ENCODE measurements around the gene ASPHD2. TPM values are rescaled to one million over a fixed set of nuclear protein-coding genes. Genes with fewer than 3 reads are reported as not detected.

The ASPHD2 gene
- polyA plus RNA-seq, 1 of the 3 experiments (the other 2 are of a cell fraction), result 2.2 TPM

DNA sequence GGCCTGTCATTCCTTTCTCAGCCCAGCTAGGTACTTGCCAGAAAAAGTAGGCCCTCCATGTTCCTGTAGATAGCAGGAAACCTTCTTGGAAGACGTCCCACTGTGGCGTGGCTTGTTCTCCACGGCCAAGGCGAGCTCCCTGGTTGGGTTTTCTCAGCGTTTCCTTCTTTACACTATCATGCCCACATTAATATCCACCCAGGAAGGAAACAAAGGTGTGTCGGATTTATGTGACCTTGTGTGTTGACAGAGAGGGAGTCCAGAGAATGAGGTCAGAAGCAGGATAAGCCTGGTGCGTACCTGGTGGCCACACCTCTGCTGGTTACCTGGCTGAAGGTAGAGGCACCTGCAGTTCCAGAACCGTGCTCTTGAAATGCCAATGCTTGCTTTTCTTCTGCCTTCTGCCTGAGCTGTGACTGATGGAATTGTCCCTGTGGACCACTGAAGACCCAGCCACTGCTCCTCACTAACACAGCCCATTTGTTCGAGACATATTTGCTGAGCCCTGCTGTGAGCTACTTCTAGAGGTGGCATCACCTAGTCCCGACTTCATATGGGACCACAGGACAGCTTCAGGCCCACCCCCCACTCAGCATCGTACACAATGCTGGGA lies 7.9 kb downstream of the ASPHD2 start:
- POLR2A ChIA-PET, result interaction anchor here (1.0 kb wide), 1 partner anchor 47 kb away, joined by 3 read pairs; the partner anchor contains the start of genes HPS4 and SRRD
- CTCF ChIA-PET, result interaction anchor here (0.8 to 2.4 kb wide), 3 partner anchors 24 to 71 kb away, joined by 3 to 18 read pairs (median 6); no protein-coding TSS in a partner anchor

More for the DNA sequence above, 7.9 kb downstream of the ASPHD2 start:
- Histone ChIP-seq H4K20me1 (ENCODE audit: insufficient read depth) (no peaks in the 10 kb centered on the region), H3K79me2 (ENCODE audit: insufficient read depth) (no peaks in the 10 kb centered on the region), H3K9me2 (no peaks in the 10 kb centered on the region), H2AFZ (ENCODE audit: low read depth) (no peak overlapping the region), H3K4me2 (no peak overlapping the region), H3F3A (replicated peaks; ENCODE audit: insufficient read depth) (no peaks in the 10 kb centered on the region), H3K27me3 (ENCODE audit: insufficient read depth) (no peaks in the 10 kb centered on the region), H3K9me3 (no peaks in the 10 kb centered on the region), H3K4me3 (ENCODE audit: low read depth in 2 of 2, low read length in 1 of 2) (no peak overlapping the region), H3K4me1 (ENCODE audit: control insufficient read depth in 1 of 2, insufficient read depth in 2 of 2, low read depth in 1 of 2, low read length in 1 of 2) (no peaks in the 10 kb centered on the region; a peak in 1 of 4 replicates), H3K9ac (no peak overlapping the region), H3K27ac (ENCODE audit: low read depth in 2 of 2, low read length in 1 of 2) (no peak overlapping the region), H3K36me3 (replicated peaks in 1 of 2; ENCODE audit: control insufficient read depth in 1 of 2, insufficient read depth in 2 of 2, low read length in 1 of 2) (peaks cover 0 to 12% of the 10 kb centered on the region in 2 experiments)
- WGBS (ENCODE audit: low lambda C conversion rate), result 85% methylated on average over 10 of the region's 11 CpGs
- no peak for DNase-seq
- TF ChIP-seq MAX (IDR thresholded peaks at IDR 0.05; ENCODE audit: low read depth) (no peak), POLR2AphosphoS5 (IDR thresholded peaks at IDR 0.05; ENCODE audit: low read depth, low read length) (no peak), USF2 (IDR thresholded peaks at IDR 0.05; ENCODE audit: borderline replicate concordance, low read depth, low read length) (no peak), EP300 (IDR thresholded peaks at IDR 0.05; ENCODE audit: borderline replicate concordance in 1 of 2, low read depth in 1 of 2, low read length in 1 of 2) (no peak), USF1 (IDR thresholded peaks at IDR 0.05; ENCODE audit: borderline replicate concordance, low read depth) (no peak), EZH2phosphoT487 (IDR thresholded peaks at IDR 0.05; ENCODE audit: borderline replicate concordance, low read depth) (no peak), IRF3 (IDR thresholded peaks at IDR 0.05; ENCODE audit: low read depth, low read length) (no peak), MXI1 (IDR thresholded peaks at IDR 0.05; ENCODE audit: low read depth, low read length) (no peak), RAD21 (IDR thresholded peaks at IDR 0.05; ENCODE audit: low read length) (no peak), JUND (IDR thresholded peaks at IDR 0.05) (no peak), FOXM1 (IDR thresholded peaks at IDR 0.05; ENCODE audit: low read depth) (no peak)

Measured in SK-N-SH (cell line).